Stimulated activated CD4-positive, alpha-beta T cell treated with anti-CD3 and anti-CD28 coated beads, TNF-alpha, amount 100 ng/mL, for 4 hours (primary cell): ENCODE measurements around the gene LDAH.

Experiments used
- DNase-seq, 3 experiments: peaks; one replicate each; pipeline ENCODE4 v3.0.0-alpha.2; 2020; ENCODE audit warnings: low read depth in 3 of 3

LDAH gene

GRCh38 chr2:20682167-20682920 is 140.6 kb downstream of the LDAH start:
- no peak for DNase-seq

GRCh38 chr2:20680744-20681375 is 142.0 kb downstream of the LDAH start:
- no peak for DNase-seq

- DNase-seq = no peak
Observed at GRCh38 chr2:20678780-20679179, 144.1 kb downstream of the LDAH start.

- no peak for DNase-seq
Observed at GRCh38 chr2:20678086-20678395, 144.9 kb downstream of the LDAH start.

- no peak for DNase-seq
Observed at GRCh38 chr2:20677301-20678085, 145.4 kb downstream of the LDAH start.

- DNase-seq = no peak
Observed at GRCh38 chr2:20676353-20677215, 146.3 kb downstream of the LDAH start.

- DNase-seq = no peak
Observed at GRCh38 chr2:20675701-20676352, 147.1 kb downstream of the LDAH start.

- no peak for DNase-seq
Observed at GRCh38 chr2:20674974-20675679, 147.8 kb downstream of the LDAH start.

GRCh38 chr2:20674309-20674965 is 148.5 kb downstream of the LDAH start:
- no peak for DNase-seq

- no peak for DNase-seq
Observed at GRCh38 chr2:20673686-20674308, 149.1 kb downstream of the LDAH start.

GRCh38 chr2:20672201-20672951 is 150.5 kb downstream of the LDAH start:
- no peak for DNase-seq

- DNase-seq = no peak
Observed at GRCh38 chr2:20671736-20672080, 151.2 kb downstream of the LDAH start.

GRCh38 chr2:20671036-20671735 is 151.7 kb downstream of the LDAH start:
- DNase-seq = no peak

GRCh38 chr2:20670315-20671035 is 152.4 kb downstream of the LDAH start:
- no peak for DNase-seq

- no peak for DNase-seq
Observed at GRCh38 chr2:20669562-20670314, 153.2 kb downstream of the LDAH start.

- DNase-seq = no peak
Observed at GRCh38 chr2:20668871-20669475, 153.9 kb downstream of the LDAH start.

GRCh38 chr2:20668451-20668850 is 154.4 kb downstream of the LDAH start:
- DNase-seq = no peak
